ELR (cell line): ENCODE measurements around the gene SASH3.
"Not testable (repeated sequence)": the region's sequence is repeated elsewhere in the genome, so short reads cannot be mapped to it uniquely, and the experiment has no call there.

Source experiments
- DNase-seq: peaks from one replicate; pipeline ENCODE4 v3.0.0-alpha.2; 2015; ENCODE audit warnings: low read depth

Gene SASH3

GRCh38 chrX:129779747-129780146, at the start of gene SASH3:
Gene SASH3, plus strand, starts transcription at chrX:129779949. Its CDS starts 149 bp downstream, at chrX:129780098.
- DNase-seq, result no peak

- DNase-seq, result no peak
These were observed 48.5 kb upstream of the SASH3 start for GRCh38 chrX:129731228-129731627.

- DNase-seq, result no peak
These were observed 46.9 kb upstream of the SASH3 start for GRCh38 chrX:129732857-129733256.

- DNase-seq, result no peak
These were observed 46.4 kb upstream of the SASH3 start for GRCh38 chrX:129733335-129733734.

- DNase-seq, result no peak
These were observed 43.3 kb upstream of the SASH3 start for GRCh38 chrX:129736491-129736890.

- DNase-seq, result peak; percentile 63
These were observed 41.8 kb upstream of the SASH3 start for GRCh38 chrX:129737916-129738315.

GRCh38 chrX:129738466-129739308, 41.1 kb upstream of the SASH3 start, which contains the start of gene XPNPEP2:
Gene XPNPEP2, plus strand, starts transcription at chrX:129738979. Its CDS starts 235 bp downstream, at chrX:129739214.
- no peak for DNase-seq

GRCh38 chrX:129739578-129739977, 40.2 kb upstream of the SASH3 start:
- no peak for DNase-seq

GRCh38 chrX:129741880-129742758, 37.6 kb upstream of the SASH3 start:
- no peak for DNase-seq

- not testable (repeated sequence) for DNase-seq
These were observed 37.0 kb upstream of the SASH3 start for GRCh38 chrX:129742759-129743152.

GRCh38 chrX:129743821-129744220, 35.9 kb upstream of the SASH3 start:
- no peak for DNase-seq

- no peak for DNase-seq
These were observed 34.9 kb upstream of the SASH3 start for GRCh38 chrX:129744861-129745321.

GRCh38 chrX:129746557-129747470, 32.9 kb upstream of the SASH3 start:
- DNase-seq, result no peak

- no peak for DNase-seq
These were observed 32.2 kb upstream of the SASH3 start for GRCh38 chrX:129747533-129747932.

GRCh38 chrX:129748305-129748704, 31.4 kb upstream of the SASH3 start:
- peak; percentile 53 for DNase-seq

- DNase-seq, result no peak
These were observed 30.7 kb upstream of the SASH3 start for GRCh38 chrX:129749069-129749468.

- DNase-seq, result no peak
These were observed 28.8 kb upstream of the SASH3 start for GRCh38 chrX:129750971-129751370.

- DNase-seq, result no peak
These were observed 25.4 kb upstream of the SASH3 start for GRCh38 chrX:129754056-129755024.

GRCh38 chrX:129755779-129756650, 23.7 kb upstream of the SASH3 start:
- DNase-seq, result no peak
